GM21381 (cell line): ENCODE data around the gene AKAP13.
"Not testable (repeated sequence)": the region's sequence is repeated elsewhere in the genome, so short reads cannot be mapped to it uniquely, and the experiment has no call there.

Source experiments
- ATAC-seq: cut with Tn5 transposase; IDR thresholded peaks from one replicate; pipeline ENCODE4 v1.9.1; 2021; ENCODE audit warnings: mild to moderate bottlenecking, moderate library complexity; ENCODE audit not compliant: unreplicated experiment

The AKAP13 gene

DNA sequence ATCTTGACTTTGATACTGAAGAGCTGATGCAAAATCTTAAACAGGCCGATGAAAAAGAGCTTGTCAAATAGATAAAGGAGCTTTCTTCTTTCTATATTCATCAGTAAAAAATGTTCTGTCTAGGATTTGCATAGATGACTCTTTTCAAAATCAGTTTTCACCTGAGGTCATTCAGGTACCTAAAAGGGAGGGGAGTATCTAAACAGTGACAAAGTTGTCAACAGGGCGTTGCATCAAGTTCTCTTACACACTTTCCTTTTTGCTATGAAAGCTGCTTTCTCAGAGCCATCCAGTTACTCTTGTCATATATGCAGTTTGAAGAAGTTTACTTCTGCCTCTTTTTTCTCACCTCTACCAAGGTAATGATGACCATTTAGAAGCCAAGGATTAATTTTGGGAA, 60.0 kb downstream of the AKAP13 start:
- ATAC-seq = peak; percentile 47

DNA sequence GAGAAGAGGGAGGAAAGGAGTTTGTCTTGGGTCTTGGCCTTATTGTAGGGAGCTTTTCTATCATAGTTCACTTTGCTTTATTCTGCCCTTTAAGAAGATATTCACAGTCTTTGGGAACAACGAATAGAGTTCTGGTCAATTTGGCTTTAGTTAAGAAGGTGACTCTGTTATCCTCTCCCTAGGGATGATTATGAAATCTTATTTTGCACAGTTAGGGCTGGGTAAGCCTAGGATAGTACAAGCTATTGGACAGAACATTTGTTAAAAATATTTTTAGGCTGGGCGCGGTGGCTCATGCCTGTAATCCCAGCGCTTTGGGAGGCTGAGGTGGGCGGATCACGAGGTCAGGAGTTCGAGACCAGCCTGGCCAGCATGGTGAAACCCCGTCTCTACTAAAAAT, 61.5 kb downstream of the AKAP13 start:
- not testable (repeated sequence) for ATAC-seq

DNA sequence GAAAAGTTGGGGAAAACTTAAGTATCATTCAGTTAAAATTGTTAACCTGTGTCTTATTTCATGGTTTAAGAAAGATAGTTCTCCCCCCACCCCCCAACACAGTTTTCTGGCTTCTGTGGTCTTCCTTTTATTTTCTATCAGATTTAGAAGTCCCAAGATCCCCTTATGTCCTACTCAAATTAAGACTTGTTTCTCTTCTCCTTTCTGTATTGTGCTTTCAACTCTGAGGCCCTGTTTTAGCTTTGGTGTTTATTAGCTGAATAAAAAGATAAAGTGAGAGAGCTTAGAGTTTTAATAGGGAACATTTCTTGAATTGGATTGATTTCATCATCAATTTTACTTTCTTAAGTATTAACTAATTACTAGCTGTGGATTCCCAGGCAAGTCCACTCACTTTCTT, 62.6 kb downstream of the AKAP13 start:
- ATAC-seq = peak; percentile 45

DNA sequence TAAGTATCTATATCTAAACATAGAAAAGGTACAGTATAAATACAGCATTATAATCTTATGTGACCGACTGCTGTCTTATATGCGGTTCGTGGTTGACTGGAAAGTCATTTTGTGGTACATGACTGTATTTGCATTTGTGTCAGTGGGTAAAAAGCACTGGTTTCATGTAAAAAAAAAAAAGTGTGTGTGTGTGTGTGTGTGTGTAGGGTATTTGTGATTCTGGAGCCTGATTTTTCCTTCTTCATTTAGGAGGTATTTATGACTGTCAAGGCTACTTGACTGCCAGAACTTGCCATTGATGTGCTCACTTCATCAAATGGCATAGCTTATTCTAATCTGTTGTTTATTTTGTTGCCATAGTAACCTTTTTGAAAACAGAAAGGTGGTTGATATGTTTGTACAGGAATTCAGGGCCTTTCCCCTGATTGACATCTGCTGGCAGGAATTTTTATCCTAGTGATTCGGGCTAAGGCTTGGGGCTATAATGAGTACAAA, 63.2 kb downstream of the AKAP13 start:
- ATAC-seq = peak; percentile 75

DNA sequence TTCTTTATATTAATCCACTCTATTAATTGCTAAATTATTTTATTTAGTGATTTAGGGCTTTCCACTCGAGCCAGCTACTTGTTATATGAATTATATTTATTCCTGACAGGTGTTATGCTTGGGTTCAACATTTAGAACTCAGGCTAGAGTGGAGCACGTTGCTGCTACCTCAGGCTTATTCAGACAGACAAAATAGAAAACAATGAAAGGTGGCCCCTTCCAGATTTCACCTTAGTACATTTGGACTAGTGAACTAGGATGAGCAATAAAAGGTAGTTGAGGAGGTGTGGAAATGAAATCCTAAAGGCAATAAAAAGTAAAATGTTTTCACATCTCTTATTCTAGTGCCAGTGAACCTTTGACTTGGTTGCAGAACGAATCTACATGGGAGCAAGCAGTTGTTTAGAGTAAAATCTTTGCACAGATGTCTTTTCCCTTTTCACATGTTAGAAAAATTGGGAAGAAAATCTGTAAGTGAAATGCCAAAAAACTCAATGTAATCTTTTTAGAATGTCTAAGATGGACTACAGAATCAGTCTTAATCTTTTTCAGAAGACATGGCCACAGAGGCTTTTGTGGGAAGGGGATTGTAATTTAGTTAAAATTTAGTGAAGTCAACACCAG, 63.8 kb downstream of the AKAP13 start:
- no peak for ATAC-seq

DNA sequence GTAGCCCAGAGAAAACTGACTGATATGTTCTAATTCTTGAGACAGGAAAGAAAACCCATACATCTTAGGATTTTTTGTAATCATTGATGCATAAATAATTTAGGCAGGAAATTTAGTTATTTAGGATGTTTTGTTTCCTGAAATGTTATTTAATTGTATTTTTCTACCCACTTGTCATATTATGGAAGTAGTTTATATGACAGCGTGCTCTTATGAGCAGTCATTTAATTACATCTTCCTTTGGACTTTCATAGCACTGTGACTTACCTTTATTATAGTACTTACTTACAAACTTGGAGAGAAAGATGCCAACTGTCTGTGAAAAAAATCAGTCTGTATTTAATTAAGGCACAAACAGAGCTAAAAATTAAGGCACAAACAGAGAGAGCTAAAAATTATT, 65.0 kb downstream of the AKAP13 start:
- ATAC-seq = no peak

DNA sequence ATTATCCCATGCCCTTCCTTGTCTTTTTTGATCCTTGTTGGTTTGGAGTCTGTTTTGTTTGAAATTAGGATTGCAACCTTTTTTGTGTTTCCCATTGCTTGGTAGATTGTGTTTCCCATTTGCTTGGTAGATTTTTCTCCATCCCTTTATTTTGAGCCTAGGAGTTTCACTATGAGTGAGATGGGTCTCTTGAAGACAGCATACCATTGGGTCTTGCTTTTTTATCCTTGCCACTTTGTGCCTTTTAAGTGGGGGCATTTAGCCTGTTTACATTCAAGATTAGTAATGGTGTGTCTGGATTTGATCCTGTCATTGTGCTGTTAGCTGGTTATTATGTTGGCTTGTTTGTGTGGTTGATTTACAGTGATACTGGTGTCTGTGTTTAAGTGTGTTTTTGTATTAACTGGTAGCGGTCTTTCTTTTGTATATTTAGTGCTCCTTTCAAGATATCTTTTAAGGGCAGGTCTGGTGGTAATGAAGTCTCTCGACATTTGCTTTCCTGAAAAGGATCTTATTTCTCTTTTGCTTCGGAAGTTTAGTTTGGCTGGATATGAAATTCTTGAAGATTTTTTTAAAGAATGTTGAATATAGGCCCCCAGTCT, 70.8 kb downstream of the AKAP13 start:
- no peak for ATAC-seq

DNA sequence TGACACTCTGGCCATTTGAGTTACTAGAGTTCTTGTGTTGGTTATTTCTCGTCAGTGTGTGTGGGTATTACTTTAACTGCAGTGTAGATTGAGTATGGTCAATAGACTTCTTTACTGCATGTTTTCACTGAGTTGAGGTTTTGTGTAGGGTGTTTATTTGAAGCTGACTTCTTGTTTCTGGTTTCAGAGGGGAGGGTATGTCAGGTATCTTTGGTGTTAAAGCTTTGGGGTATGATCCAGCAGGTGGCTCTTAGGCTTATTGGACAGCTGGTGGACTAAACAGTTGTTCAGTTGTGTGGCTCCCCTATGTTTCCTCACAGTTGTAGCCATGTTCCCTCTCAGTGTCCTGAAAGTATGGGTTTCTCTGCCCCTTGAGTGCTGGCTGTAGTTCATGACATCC, 72.0 kb downstream of the AKAP13 start:
- ATAC-seq = peak; percentile 45

DNA sequence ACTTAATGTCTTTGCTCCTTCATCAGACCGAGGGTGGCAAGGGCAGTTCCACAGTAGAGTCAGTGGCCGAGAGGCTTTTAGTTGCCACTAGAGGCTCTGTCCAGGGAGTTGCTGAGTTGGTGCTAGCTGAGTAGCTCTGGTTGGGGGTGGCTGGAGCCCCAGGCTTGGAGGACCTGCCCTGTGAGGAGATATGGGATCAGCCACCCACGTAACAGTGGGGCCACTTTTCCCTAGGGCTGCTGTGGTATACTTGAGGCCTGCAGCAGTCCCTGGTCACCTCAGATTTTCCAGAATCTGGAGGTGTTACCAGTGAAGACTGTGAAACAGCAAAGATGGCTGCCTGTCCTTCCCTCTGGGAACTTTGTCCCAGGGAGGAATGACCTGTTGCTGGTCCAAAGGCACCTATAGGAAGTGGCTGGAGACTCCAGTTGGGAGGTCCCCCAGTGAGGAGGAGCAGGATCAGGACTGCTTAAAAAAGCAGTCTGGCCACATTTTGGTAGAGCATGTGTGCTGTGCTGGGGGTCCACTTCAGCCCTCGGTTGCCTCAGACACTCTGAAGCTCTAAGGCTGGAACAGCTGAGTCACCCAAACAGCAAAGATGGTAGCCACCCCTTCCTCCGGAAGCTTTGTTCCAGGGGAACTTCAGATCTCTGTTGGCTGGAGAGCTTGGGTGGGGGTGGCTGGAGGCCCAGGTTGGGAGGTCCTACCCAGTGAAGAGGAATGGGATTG, 72.9 kb downstream of the AKAP13 start:
- no peak for ATAC-seq

DNA sequence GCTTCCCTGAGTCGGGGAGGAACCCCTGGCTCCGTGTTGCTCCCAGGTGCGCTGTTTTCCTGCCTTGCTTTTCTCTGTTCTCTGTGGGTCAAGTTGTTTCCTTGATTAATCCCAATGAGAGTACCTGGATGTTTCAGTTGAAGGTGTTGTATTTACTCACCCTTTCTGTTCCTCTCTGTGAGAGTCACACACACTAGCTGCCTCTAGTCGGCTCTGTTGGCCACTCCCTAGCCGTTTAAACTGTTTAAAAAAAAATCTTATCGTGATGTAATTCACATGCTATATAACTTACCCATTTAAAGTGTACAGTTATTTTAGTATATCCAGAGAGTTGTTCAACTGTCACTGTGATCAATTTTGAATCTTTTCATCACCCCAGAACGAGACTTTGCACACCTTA, 74.0 kb downstream of the AKAP13 start:
- no peak for ATAC-seq

DNA sequence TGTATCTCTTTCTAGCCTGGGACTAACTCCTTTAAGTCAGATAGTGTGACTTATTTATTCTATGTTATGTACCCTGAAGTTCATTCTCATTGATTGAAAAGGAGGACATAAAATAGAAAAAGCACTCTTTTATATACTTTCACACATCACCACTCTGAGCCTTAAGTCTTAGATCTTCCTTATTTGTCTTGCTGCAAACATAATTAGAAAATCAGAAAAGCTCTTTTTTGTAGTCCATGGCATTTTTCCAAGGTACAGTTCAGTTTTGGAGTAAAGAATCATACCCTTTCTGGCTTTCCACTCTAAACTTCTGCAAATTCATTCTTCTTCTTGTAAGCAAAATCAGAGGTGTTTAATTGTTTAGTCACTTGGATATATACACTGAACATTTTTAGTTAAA, 75.5 kb downstream of the AKAP13 start:
- ATAC-seq = no peak

DNA sequence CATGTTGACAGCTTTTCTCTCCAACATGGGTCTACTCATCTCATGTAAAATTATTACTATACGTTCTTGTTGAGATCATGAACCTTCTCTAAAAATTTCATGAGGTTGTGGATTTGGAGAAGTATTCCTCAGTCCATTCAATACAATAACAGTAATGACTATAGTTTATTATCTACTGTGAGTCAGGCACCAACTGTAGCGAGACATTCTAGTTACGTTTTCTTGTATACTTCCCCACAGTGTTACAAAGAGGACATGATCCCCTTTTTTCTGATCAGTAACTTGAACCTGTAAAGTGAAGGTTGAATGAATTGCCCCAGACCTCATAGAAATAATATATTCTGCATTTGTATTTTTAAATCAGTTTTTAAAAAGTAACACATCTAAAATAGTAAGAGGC, 76.4 kb downstream of the AKAP13 start:
- no peak for ATAC-seq

DNA sequence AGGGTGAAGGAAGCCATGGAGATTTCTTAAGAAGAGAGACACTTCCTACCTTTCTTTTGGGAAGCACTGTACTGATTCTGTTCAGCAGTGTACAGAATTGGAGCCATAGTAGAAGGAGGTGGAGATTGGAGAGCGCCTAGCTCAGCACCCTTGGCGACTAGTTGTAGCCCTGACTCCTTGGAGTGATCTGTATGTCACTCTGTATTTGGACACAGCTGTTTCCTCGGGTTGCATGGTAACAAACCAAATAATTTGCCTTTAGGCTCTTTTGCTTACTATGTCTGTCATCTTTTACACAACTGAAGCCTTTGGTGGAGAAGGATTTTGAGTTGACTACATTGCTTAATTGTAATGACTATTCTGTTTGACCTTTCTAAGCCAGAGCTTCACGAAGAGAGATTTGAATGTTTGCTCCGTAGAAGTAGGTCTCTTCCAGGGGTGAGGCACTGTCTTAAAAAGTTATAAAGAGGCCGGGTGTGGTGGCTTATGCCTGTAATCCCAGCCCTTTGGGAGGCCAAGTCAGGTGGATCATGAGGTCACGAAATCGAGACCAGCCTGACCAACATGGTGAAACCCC, 77.1 kb downstream of the AKAP13 start:
- ATAC-seq = peak; percentile 69

DNA sequence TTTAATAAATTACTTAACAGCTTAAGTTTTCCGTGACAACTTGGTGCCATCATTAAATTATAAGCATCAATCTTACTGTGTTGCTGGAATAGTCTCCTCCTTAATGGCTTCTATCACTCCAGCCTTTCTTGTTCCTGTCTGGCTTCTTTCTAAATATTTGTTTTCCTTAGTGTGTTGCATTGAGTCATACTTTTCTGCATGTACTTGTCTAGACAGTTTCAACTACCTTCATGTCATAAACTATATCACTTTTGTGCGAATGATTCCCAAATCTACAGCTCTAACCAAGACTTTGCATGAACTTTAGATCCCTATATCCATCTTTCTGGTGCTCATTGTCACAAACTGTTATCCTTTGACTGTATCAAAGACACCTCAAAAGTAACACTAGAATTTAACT, 78.4 kb downstream of the AKAP13 start:
- ATAC-seq = no peak

DNA sequence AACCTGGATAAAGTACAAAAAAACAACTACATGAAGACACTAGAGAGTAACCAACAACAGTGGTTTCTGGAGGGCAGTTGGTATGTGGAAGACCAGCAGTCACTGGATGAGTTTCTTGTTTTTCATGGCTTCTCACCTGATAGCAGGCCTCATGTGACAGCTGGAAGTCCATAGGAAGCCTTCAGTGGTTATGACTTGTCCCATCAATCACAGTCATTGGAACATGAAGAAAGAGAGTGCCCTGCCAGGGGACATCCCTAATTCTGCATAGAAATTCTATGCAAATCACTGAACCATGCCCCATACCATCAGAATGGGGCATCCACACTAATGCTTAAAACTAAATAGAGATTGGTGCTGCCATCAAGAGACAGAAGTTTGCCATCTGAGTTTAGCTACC, 81.6 kb downstream of the AKAP13 start:
- no peak for ATAC-seq

DNA sequence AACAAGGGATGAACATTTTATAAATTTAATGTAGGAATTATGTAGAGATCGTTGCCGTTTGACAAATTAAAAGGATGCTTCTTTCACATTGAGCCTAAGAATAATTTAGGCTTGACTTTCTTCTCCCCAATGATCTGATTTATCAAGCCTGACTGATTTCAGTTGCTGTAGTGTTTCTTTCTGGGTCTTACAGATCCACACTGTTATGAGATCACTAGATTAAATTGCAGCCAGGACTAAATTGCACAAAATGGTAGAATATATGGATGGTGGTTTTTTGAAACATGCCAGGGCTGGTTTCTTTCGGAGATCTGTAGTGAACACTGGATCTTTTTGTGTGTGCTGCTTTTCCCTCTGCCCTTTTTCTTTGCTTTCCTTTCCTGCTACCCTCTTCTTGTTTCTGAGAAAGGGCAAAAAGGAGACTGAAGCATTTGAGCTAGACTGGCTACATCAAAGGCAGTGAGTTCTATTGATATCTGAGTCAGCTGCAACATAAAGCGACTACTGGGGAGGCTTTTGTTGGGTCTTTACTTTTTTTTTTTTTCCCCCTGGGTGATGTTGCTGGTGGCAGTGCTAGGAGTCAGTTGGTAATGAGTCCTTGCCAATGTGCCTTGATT, 83.0 kb downstream of the AKAP13 start:
- ATAC-seq = no peak

DNA sequence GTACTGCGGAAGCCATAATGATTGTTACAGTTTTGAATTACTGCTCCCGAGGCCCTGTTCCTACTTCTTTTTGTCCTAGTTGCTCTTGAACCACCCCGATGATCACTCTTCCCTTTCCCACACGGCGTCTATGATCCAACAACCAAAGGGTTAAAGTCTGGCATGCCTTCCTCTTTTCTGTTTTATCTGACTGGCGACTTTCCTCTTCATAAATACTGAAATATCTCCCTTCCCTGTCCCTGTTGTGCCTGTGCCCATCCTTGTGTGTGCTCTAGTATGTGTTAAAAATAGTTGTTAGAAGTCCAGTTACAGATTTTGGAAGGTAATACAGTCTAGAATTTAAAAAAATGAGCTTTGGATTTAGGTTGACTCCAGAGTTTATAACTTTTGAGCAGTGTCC, 83.6 kb downstream of the AKAP13 start:
- ATAC-seq = no peak

DNA sequence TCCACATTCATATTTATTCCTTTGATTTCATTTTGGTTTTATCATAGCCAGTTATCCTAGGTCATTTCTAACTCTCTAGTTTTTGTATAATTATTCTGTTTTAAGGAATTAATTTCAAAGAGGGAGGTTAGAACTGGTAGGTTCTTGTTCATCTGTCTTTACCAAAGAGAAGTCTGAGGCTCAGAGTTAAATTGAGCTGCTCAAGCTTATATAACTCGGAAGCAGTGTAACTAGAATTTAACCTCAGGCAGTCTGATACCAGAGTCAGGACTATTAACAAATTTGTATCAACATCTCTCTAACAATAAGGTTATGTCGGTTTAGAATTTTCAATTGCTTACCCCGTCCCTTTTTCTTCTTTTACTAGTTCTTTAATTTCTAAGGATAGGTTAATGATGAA, 84.1 kb downstream of the AKAP13 start:
- ATAC-seq = no peak

DNA sequence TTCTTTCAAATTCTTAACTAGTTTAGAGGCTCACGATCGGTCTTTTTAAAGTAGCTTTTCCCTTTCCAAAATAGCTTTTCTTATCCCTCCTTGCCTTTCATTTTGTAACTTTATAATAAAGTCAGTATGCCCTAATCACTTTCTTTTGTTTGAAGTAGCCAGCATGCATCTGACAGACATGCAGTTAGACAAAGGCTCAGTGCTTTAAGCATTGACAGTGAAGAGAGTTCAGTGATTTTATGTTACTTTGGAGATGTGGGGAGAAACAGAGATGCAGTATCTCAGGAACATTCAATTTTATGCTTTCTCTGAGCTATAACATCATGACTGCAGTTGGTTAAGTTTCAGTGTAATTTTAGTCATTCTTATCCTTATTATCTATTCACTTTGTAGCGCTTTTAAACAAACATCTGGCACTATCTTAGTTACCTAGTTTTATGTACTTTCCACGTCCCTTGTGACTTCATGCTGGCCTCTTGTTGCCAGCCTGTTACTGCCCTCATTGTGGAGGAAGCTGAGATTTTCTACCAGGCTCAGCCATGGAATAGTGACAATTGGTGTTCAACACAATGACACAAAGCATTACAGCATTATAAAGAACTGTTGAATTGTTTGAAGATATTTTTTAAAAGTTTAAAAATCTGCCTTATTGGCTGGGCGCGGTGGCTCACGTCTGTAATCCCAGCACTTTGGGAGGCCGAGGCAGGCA, 90.3 kb downstream of the AKAP13 start:
- ATAC-seq = no peak

DNA sequence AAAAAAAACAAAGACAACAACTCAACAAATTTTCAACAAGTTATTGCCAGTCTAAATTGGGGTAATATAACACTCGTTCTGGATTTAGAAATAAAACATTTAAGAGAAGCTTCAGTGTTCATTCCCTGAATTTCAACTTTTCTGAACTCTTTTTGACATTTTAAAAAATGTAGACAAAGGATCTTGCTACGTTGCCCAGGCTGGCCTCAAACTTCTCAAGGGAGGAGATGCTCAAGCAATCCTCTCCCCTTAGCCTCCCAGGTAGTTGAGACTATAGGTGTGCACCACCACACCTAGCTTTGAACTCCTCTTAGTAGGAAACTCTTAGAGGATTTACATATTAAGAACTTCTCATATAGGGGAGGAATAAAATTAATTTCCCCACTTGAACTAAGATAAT, 91.9 kb downstream of the AKAP13 start:
- no peak for ATAC-seq

DNA sequence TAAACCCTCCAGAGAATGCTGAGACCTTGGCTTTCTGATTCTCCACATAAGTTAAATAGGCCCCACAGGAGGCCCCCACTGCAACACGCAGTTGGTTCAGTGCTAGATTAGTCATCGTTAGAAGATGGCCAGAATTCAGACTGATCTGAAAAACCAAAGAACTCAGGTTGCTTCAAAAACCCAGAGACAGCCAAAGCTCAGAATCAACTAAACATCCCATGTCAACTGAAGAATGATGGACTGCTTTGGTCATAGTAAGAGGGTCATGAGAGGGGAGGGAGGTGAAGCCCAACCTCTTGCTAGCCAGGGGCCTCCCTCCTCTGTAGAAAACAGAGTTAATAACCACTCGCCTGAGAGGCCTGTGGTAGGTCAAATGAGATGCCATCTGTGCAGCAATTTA, 93.1 kb downstream of the AKAP13 start:
- no peak for ATAC-seq
